ENCODE results near the gene ADAMTS12. TPM values are rescaled to one million over a fixed set of nuclear protein-coding genes. Genes with fewer than 3 reads are reported as not detected.

Gene ADAMTS12
- total and polyA plus RNA-seq, 9 of the 15 experiments (the other 6 are each of a cell fraction or from before 2014, with no cell fraction given) = 0.11 TPM; not detected in 8

- no peak for TF ChIP-seq XRCC3 (IDR thresholded peaks at IDR 0.05)
- TF ChIP-seq CBX2 (IDR thresholded peaks at IDR 0.05; ENCODE audit: insufficient read depth, low read length, poor library complexity, severe bottlenecking) = no peak
- no peak for TF ChIP-seq ID3 (CRISPR knock-in tag; IDR thresholded peaks at IDR 0.05)
- peak; percentile 84 for TF ChIP-seq ID3 (tag; IDR thresholded peaks at IDR 0.05)
- no peak for TF ChIP-seq LARP7 (IDR thresholded peaks at IDR 0.05)
- TF ChIP-seq ZNF583 (CRISPR knock-in tag; IDR thresholded peaks at IDR 0.05) = peak; percentile 75; the same call in 1 of the 2 replicates
- no peak for TF ChIP-seq MITF (IDR thresholded peaks at IDR 0.05)
- no peak for TF ChIP-seq NR2C1 (IDR thresholded peaks at IDR 0.05)
- TF ChIP-seq NR2C1 (tag; IDR thresholded peaks at IDR 0.05) = peak; percentile 43
- peak; percentile 41; the same call in 1 of the 2 replicates for TF ChIP-seq DMBX1 (CRISPR knock-in tag; IDR thresholded peaks at IDR 0.05; ENCODE audit: borderline replicate concordance)
- no peak for TF ChIP-seq GABPB2 (CRISPR knock-in tag; conservative IDR thresholded peaks at IDR 0.05)
- no peak for TF ChIP-seq ZNF740 (CRISPR knock-in tag; IDR thresholded peaks at IDR 0.05)
- TF ChIP-seq ZNF740 (tag; IDR thresholded peaks at IDR 0.05) = 0 out of 4 replicates have a peak, but pooled peaks of 1 of the 2 experiments have one; percentile 27
- peak in 1 of 3 experiments; percentile 56 for TF ChIP-seq YY1 (IDR thresholded peaks at IDR 0.05; ENCODE audit: borderline replicate concordance in 1 of 3, control insufficient read depth in 1 of 3, extremely low read depth in 1 of 3, insufficient read depth in 3 of 3, insufficient read length in 1 of 3, insufficient replicate concordance in 2 of 3, low read depth in 1 of 3, low read length in 2 of 3)
- TF ChIP-seq IRF9 (tag; IDR thresholded peaks at IDR 0.05) = no peak
- no peak for TF ChIP-seq ATF2 (CRISPR knock-in tag; IDR thresholded peaks at IDR 0.05)
- no peak for TF ChIP-seq HDAC6 (IDR thresholded peaks at IDR 0.05; ENCODE audit: low read depth, low read length)
- 0 out of 2 replicates have a peak, but pooled peaks have one; percentile 31 for TF ChIP-seq TCFL5 (CRISPR knock-in tag; conservative IDR thresholded peaks at IDR 0.05)
- TF ChIP-seq NR2C2 (CRISPR knock-in tag; IDR thresholded peaks at IDR 0.05) = no peak
- TF ChIP-seq NR2C2 (tag; IDR thresholded peaks at IDR 0.05) = no peak
- peak; percentile 24 for TF ChIP-seq HNRNPLL (IDR thresholded peaks at IDR 0.05; ENCODE audit: low read depth, low read length, poor library complexity, severe bottlenecking)
- TF ChIP-seq SMAD4 (CRISPR knock-in tag; conservative IDR thresholded peaks at IDR 0.05) = peak; percentile 60; the same call in 1 of the 2 replicates
These were observed 417.8 kb downstream of the ADAMTS12 start (continued) for GRCh38 chr5:33474004-33474403.
